GM10248 (cell line): ENCODE results near the gene NOS2.

Experiments used
- CTCF ChIA-PET: fragments of 300-600 bp; sonication (Branson Sonifier 250); formaldehyde crosslinking; extraction: SDS; loops from one replicate; lab custom pipeline; 2021; ENCODE audit warnings: antibody characterized with exemption; lab: Yijun Ruan, JAX
- POLR2A ChIA-PET: fragments of 350-650 bp; sonication (Branson Sonifier 250); formaldehyde crosslinking; extraction: SDS; loops from one replicate; lab custom pipeline; 2020; ENCODE audit warnings: antibody characterized with exemption; lab: Yijun Ruan, JAX
- DNase-seq: peaks from one replicate; pipeline ENCODE4 v3.0.0; 2012; ENCODE audit errors: extremely low spot score
- CTCF ChIP-seq: IDR thresholded peaks from 2 replicates; pipeline ENCODE4 v1.5.1; 2012; ENCODE audit warnings: mild to moderate bottlenecking, low read depth; ENCODE audit errors: extremely low read depth, missing control alignments, control extremely low read depth

Gene NOS2

GRCh38 chr17:27788919-27789318 is 11.4 kb downstream of the NOS2 start:
- TF ChIP-seq CTCF, result no peak
- POLR2A ChIA-PET, result no interaction called here
- CTCF ChIA-PET, result interaction anchor here (1.2 to 1.9 kb wide), 3 partner anchors 20 to 91 kb away, joined by 3 to 9 read pairs (median 3); no protein-coding TSS in a partner anchor
- DNase-seq, result no peak

- no peak for DNase-seq
Observed at GRCh38 chr17:27783440-27784350, 16.6 kb downstream of the NOS2 start.

GRCh38 chr17:27782791-27783206 is 17.5 kb downstream of the NOS2 start:
- ChIA-PET POLR2A (no interaction called here), CTCF (interaction anchor here (1.5 to 3.0 kb wide), 3 partner anchors 22 to 97 kb away, joined by 7 to 12 read pairs (median 9); no protein-coding TSS in a partner anchor)
- no peak for DNase-seq
- no peak for TF ChIP-seq CTCF

More at GRCh38 chr17:27783440-27784350, 16.6 kb downstream of the NOS2 start:
- POLR2A ChIA-PET, result no interaction called here
- TF ChIP-seq CTCF, result no peak
- CTCF ChIA-PET, result interaction anchor here (2.3 to 3.0 kb wide), 2 partner anchors 21 to 96 kb away, joined by 9 to 12 read pairs; no protein-coding TSS in a partner anchor

DNA sequence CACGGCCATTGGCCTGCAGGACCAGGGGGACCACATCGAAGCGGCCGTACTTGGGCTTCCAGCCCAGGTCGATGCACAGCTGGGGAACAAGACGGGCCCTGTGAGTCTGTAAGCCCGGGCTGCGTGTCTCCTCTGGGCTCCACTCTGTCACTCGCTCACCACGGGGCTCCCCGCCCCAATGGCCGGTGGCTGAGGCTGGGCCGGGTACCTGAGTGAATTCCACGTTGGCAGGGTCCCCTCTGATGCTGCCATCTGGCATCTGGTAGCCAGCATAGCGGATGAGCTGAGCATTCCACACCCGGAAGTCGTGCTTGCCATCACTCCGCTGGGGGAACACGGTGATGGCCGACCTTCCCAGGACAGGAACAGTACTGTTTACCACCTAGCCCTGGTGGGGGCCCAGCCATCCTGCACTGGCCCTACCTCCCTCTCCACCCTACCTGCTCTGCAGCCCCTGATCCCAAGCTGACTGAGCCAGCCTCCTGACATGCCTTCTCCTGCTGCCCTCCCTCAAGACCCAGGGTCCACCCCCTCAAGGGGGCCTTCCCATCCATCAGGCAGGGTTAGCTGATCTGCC is 19.4 kb downstream of the NOS2 start:
- CTCF ChIA-PET, result interaction anchor here (0.9 to 2.9 kb wide), 7 partner anchors 12 to 112 kb away, joined by 3 to 15 read pairs (median 4); partner anchors contain the start of gene LYRM9
- TF ChIP-seq CTCF, result no peak
- no peak for DNase-seq
- POLR2A ChIA-PET, result no interaction called here

GRCh38 chr17:27780092-27780827 is 20.1 kb downstream of the NOS2 start:
- ChIA-PET POLR2A (no interaction called here), CTCF (interaction anchor here (0.9 to 2.9 kb wide), 6 partner anchors 11 to 113 kb away, joined by 3 to 15 read pairs (median 8); partner anchors contain the start of gene LYRM9)
- TF ChIP-seq CTCF, result no peak
- DNase-seq, result no peak

DNA sequence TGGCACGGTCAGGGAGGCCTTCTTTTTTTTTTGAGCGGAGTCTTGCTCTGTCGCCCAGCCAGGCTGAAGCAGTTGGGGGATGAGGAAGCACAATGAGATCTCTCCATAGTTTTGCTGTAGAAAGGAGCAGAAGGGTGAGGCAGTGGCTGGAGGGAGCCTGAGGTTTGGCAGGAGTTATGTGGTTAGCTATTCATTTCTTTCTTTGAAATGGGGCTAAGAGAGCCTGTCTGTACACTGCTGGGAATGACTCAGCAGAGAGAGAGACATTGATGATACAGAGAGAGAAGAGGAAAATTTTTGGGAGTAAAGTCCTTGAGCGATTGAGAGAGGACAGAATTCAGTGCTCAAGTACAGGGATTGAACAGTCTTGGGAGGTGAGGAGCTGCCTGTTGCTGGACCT is 22.1 kb downstream of the NOS2 start:
- no peak for DNase-seq
- ChIA-PET POLR2A (no interaction called here), CTCF (interaction anchor here (0.9 to 2.9 kb wide), 5 partner anchors 18 to 115 kb away, joined by 3 to 15 read pairs (median 7); partner anchors contain the start of gene LYRM9)
- no peak for TF ChIP-seq CTCF
